GM12873 (cell line): ENCODE measurements around the gene NKD1.

ENCODE experiments used
- TF ChIP-seq, protein P1 (sequence below): IDR thresholded peaks from 2 replicates; pipeline ENCODE4 v1.5.1; 2012; ENCODE audit warnings: low read depth, mild to moderate bottlenecking, moderate library complexity, low read length, control low read depth; ENCODE audit not compliant: insufficient read depth; ENCODE audit errors: missing control alignments

The NKD1 gene

DNA sequence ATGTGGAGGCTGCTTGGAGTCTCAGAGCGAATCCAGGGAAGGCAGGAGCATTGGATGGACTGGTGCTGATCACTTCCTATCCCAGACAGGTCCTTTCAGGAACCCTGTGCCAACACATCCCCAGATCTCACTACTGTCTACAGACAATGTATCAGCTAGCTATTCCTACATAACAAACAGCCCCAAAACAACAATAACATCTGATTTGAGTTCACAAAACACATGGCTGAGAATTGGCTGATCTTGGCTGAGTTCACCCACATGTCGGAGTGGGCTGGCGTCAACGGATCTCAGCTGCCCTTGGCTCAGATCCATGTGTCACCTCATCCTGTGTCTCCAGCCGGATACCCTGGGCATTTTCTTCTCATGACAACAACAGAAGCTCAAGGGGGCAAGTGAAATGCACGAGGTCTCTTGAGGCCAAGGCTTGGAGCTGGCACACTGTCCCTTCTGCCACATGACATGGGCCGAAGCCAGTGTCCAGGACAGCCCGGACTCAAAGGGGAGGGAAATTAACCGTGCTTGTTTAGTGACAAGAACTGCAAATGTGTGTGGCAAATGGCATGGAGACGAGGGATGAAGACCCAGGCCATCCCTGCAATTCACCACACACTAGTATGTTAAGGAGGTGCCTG, 114.2 kb downstream of the NKD1 start:
- TF ChIP-seq, protein P1, sequence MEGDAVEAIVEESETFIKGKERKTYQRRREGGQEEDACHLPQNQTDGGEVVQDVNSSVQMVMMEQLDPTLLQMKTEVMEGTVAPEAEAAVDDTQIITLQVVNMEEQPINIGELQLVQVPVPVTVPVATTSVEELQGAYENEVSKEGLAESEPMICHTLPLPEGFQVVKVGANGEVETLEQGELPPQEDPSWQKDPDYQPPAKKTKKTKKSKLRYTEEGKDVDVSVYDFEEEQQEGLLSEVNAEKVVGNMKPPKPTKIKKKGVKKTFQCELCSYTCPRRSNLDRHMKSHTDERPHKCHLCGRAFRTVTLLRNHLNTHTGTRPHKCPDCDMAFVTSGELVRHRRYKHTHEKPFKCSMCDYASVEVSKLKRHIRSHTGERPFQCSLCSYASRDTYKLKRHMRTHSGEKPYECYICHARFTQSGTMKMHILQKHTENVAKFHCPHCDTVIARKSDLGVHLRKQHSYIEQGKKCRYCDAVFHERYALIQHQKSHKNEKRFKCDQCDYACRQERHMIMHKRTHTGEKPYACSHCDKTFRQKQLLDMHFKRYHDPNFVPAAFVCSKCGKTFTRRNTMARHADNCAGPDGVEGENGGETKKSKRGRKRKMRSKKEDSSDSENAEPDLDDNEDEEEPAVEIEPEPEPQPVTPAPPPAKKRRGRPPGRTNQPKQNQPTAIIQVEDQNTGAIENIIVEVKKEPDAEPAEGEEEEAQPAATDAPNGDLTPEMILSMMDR = no peak

DNA sequence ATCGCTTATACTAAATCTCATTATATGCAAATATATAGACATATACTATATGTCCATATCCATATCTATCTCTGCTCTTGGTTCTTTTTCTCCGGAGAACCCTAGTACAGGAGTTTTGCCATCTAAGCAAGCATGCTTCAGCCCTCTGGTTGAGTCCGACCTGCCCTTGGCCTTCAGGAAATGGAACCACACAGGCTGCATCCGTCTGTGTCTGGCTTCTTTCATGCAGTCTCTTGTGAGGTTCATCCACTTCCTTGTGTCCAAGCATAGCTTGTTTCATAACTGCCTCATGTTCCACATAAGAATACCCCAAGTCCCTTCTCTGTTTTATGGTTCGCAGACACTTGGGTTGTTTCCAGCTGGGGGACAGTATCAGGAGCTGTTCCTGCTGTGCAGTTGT, 116.1 kb downstream of the NKD1 start:
- TF ChIP-seq, protein P1 = no peak

DNA sequence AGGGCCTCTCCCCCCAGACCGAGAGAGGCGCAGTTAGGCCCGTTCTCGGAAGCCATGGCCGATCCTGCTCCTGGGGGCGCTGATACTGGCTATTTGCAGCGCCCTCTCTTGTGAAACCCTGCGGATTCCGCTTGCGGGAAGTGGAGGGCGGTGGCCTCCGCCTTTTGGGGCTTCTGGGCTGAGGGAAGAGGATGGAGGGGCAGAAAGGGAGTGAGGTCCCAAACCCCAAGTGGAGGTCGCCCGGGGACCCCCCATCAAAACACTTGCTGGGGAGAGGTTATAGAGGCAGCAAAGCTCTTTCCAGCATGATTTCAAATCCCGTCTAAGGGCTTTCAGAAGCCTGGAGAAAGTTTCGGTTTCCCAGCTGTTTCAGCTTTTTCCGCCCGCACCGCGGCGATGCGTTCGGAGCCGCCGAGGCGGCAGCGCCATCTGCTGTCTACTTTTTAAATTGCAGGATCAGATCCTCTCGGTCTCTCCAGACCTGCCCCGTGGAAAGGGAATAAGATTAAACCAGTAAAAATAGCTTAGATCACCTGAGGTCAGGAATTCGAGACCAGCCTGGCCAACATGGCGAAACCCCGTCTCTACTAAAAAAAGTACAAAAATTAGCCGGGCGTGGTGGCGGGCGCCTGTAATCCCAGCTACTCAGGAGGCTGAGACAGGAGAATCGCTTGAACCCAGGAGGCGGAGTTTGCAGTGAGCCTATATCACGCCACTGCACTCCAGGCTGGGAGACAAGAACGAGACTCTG, 117.1 kb downstream of the NKD1 start:
- TF ChIP-seq, protein P1 = peak; percentile 81

DNA sequence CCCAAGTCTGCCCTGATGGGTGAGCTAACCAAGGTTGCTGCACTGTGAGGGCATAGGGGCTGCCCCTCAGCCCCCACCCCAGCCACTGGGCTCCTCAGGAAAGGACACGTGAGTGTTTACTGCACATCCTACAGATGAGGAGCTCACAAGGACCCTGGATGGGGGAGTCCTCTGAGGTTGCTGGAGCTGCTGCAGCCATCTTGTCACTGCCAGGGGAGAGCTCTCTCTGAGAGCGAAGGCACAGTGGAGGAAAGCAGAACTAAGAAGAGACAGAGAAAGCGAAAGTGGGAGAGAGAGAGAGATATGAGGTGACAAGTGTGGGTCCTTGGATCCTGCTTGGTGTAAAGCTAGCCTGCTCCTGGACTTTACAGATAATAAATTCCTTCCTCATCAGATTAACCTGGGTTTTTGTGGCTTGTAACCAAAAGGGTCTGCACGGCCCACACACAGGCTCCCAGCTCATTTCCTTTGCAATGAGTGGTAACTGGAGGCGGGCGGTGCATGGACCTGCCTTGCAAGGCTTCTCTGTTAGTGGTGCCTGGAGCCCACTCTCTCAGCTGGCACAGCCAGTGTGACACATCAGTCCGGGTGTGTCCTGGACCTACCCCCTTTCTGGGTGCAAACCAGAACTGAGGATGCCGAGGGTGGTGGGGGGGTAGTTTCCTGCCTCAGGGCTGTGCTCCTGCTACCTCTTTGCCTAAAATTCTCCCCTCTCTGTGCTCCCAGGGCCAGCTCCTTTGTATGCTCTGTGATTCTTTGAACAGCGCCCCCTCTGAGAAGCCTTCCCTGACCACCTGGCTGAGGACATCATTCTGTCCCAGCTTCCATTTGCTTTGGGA, 118.7 kb downstream of the NKD1 start:
- TF ChIP-seq, protein P1 = no peak

DNA sequence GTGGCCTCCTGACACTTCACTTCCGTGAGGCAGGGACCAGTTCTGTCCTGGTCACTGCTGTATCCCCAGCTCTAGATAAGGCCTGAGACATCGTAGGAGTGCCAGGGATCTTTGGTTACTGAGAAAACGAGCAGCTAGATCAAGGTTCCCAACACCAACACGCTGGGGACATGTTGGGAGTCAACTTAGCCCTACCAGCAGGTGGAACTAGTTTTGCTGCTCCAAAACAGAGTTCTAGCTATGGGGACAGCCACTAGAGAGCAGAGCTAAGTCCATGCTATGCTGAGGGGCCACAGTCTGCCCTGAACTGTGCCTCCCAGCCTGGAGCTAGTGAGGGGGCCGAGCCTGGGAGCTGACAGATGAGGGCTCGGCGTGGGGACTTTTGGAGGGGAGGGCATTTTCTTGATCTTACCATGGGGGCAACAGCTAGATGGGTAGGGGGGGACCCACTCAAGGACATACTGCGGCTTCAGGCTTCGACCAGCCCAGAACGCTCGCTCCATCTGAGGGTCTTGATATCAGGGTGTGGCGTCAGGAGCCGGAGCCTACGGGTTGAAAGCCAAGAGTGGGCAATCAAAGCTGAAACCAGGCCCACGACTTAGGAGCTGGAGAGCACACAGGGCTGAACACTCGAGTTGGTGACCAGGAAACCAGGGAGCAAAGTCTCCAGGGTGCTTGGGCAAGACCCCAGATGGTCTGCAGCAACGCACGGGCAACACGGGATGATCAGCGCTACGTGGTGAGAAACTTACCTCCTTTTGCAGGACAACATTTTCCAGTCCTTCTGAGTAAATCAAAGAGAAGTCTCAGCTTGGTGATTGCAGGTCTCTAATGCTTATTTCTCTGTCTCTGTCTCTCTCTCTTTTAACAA, 119.5 kb downstream of the NKD1 start:
- TF ChIP-seq, protein P1 = peak; percentile 33

DNA sequence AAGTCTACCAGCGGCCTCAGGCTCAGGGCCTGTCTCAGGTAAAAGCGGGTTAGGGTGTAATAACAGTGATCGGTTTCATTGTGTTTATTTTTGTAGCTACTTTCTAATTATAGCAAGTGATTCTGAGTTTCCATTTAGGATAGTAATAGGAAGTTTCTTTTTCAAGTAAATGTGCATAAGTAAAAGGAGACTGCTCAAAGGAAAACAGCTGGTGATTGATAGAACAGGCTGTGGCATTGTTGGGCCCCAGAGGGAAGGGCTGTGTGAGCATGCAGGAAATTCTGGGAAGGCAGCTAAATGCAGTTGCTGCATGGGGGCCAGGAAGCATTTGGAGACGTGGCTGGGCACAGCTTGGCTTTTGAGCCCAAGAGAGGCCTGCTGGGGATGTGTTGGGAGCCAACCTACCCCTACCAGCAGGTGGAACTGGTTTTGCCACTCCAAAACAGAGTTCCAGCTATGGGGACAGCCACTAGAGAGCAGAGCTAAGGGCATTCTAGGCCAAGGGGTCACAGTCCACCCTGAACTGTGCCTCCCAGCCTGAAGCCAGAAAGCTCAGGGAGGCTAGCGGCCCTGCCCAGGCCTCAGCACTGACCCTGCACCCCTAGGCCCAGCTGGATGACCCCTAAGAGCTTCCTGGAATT, 120.3 kb downstream of the NKD1 start:
- TF ChIP-seq, protein P1 = no peak
